ENCODE measurements around the gene HLA-DQB2.
"Not testable (repeated sequence)": the region's sequence is repeated elsewhere in the genome, so short reads cannot be mapped to it uniquely, and the experiment has no call there.

HLA-DQB2 gene

GRCh38 chr6:32763421-32763820 lies at the start of gene HLA-DQB2:
TSS of gene HLA-DQB2 (minus strand) at chr6:32763532. CDS start at chr6:32763470, 62 bp downstream.
- FAIRE-seq, result no peak

- no peak for FAIRE-seq
These were observed 45.8 kb upstream of the HLA-DQB2 start for GRCh38 chr6:32809171-32809570.

GRCh38 chr6:32807020-32807580 lies 43.8 kb upstream of the HLA-DQB2 start:
- no peak for FAIRE-seq

- not testable (repeated sequence) for FAIRE-seq
These were observed 42.1 kb upstream of the HLA-DQB2 start for GRCh38 chr6:32805404-32805803.

DNA sequence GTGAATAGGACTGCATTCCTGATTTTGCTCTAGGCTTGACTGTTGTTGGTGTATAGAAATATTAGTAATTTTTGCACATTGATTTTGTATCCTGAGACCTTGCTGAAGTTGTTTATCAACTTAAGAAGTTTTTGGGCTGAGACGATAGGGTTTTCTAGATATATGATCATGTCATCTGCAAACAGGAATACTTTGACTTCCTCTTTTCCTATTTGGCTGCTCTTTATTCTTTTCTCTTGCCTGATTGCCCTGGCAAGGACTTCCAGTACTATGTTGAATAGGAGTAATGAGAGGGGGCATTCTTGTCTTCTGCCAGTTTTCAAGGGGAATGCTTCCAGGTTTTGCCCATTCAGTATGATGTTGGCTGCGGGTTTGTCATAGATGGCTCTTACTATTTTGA lies 40.1 kb upstream of the HLA-DQB2 start:
- FAIRE-seq, result no peak

GRCh38 chr6:32799740-32800139 lies 36.4 kb upstream of the HLA-DQB2 start:
- FAIRE-seq, result no peak

GRCh38 chr6:32799168-32799567 lies 35.8 kb upstream of the HLA-DQB2 start:
- FAIRE-seq, result no peak

DNA sequence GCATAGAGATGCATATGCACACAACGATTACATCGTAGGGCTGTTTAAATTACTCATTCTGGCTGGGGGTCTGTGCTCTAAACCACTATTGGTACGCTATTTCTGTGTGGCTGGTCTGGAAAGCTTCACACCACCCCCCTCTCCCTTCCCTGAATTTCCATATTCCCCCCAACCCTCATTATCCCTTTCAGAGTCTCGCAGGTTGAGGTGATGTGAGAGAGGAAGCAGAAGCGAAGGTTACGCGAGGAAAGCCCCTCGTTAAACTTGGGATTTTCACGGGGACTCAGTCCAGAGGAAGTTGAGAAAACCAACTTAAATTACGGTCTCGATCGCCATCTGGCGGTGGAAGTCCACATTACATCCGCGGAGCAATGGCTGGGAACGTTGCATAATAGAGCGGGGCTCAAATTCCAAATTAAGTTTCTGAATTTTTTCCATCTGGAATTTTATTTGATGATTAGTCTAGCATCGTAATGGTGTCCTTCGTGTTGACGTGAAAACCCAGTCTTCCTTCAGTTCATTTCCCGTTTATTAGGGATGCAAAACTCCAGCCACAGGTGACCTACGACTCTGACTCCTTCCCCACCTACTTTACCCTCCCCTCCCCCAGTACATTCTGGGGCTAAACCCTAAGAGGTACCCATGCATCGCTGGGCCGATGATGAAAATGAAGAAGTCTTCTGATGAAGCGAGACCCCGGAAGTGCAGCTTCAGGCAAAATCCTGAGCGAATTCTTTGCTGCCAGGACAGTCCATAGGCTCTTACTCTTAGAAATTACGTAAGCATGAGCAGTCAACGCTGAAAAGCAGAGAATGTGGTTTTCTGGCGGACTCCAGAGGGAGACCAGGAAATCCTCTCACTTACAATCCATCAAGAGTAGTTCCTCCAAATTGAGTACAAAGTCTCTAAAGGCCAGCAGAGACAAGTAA lies 33.8 kb upstream of the HLA-DQB2 start:
- FAIRE-seq, result peak; percentile 92

DNA sequence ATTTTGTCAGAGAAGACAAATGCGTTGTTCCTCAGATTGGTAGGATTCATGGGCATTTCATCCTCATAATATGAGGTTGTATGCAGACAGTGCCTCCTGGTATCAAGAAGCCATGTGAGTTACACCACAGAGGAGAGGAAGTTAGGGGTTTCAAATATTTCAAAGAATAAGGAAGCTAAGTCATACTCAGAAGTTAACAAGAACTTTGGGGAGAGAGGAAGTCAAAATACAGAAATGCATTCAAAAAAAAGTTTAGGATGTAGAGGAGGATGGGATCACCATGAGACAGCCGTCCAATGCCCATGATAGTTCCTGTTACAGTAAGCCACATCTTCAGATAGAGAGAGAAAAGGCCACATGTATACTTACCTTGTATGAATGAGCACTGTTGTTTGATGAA lies 31.2 kb upstream of the HLA-DQB2 start:
- no peak for FAIRE-seq

DNA sequence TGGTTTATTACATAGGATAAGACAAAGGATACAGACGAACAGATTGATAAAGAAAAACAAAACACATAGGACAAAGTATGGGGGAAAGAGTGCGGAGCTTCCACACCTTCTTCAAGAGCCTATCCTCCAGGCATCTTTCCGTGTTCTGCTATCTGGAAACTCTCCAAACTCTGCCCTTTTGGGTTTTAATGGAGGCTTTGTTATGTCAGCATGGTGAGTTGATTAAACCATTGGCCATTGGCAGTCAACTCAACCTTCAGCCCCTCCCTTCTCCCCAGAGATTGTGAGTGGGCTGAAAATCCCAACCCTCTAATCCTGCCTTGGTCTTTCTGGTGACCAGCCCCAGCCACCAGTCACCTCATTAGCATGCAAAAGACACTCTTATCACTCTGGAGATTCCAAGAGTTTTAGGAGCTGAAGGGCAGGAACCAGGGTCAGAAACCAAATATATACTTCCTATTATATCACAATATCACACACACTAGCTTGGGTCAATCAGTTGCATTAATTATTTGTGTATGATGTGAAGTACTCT lies 29.6 kb upstream of the HLA-DQB2 start:
- no peak for FAIRE-seq

DNA sequence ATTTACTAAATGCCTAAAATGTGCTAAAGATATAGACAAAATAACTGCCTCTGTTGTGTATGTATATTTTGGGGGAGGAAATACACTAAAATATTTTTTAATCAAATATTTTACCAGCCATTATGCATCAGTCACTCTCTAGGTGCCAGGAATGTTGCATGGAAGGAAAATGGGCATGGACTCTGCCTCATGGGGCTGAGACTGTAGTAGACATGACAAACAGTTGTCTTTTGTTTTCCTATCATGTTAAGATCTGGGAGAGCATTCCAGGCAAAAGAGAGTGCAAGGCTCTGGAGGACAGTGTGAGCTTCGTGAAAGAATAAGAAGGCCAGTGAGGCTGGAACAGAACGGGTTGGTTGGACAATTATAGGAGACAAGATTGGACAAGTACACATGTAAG lies 27.0 kb upstream of the HLA-DQB2 start:
- no peak for FAIRE-seq

- no peak for FAIRE-seq
These were observed 22.6 kb upstream of the HLA-DQB2 start for GRCh38 chr6:32785781-32786533.

- not testable (repeated sequence) for FAIRE-seq
These were observed 19.6 kb upstream of the HLA-DQB2 start for GRCh38 chr6:32782923-32783322.

DNA sequence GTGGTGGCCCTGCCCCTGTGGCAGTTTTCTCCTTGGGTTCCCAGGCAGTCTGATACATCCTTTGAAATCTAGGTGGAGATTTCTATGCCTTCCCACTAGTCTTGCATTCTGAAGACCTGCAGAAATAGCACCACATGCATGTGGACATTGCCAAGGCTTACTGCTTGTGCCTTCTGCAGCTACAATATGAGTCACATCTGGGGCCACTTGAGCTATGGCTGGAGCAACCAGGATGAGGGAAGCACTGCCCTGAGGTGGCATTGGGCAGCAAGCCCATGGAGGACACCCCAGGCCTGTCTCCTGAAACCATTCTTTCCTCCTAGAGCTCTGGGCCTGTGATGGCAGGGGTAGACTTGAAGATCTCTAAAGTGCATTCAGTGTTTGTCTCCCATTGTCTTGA lies 15.7 kb upstream of the HLA-DQB2 start:
- no peak for FAIRE-seq

DNA sequence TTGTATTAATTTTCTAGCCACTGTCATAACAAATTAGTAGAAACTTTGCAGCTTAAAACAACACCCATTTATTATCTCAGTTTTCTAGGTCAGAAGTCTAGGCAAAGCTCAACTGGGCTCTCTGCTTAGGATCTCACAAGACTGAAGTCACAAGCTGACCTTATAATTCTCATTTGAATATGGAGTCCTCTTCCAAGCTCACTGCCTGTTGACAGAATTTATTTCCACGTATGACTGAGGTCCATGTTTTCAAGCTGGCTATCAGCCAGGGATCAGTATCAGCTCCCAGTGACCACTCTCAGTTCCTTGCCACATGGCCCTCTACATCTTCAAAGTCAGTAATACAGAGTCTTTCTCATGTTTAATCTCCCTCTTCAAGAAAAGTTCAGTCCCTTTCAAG lies 11.7 kb upstream of the HLA-DQB2 start:
- no peak for FAIRE-seq

DNA sequence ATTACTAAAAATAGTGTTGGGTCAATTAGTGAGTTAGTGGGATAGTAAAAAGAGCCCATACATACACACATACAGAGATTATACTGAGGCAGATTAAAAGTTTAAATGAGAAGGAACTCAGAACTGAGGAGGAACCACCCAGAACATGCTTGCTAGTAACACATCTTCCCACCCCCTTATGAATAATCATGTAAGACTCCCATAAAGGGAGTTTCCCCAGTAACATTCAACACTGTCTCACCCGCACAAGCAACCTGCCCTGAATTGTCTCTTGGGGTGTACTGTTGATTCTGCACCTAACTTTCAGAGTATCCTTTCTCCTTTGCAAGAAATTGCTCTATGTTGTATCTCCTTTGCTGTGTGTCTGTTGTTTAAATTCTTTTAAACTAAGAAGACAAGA lies 11.1 kb upstream of the HLA-DQB2 start:
- no peak for FAIRE-seq

DNA sequence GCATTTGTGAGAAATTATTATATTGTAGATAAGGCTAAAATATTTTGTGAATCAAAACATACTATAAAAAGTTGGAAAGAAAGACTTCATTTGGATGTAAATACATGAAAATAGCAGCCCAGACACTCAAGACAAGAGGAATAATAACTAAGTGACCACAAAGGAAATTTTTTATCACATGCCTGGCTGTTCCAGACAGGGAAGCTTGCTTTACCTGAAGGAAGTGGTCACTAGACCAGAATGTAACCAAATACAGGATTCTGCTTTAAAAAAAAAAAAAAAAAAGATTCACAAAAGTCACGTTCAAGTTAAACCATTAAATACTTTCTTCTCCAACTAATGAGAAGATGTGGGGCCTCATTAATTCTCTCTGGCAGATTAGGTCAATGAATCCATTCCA lies 9.3 kb upstream of the HLA-DQB2 start:
- no peak for FAIRE-seq

GRCh38 chr6:32764048-32764447 lies 716 bp upstream of the HLA-DQB2 start:
- no peak for FAIRE-seq

GRCh38 chr6:32761548-32761947 lies 1.8 kb downstream of the HLA-DQB2 start:
- FAIRE-seq, result no peak

- no peak for FAIRE-seq
These were observed 2.3 kb downstream of the HLA-DQB2 start for GRCh38 chr6:32761072-32761471.

DNA sequence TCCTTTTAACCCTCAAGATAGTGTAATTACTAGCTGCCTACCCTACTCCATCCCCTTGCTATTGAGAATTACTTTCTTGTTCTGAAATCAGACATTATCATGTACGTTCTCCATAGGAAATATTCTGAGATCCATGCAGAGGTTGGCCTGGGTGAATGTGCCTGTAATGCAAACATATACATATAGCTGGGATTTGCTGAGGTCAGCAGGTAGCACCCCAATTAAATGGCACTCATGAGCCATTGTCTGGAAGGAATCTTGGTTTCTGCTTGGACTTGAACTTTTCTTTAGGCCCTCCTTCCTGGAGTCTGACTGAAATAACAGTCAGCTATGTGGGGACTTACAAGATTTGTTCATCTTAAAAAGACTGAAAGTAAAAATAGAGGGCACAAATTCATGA lies 3.7 kb downstream of the HLA-DQB2 start:
- no peak for FAIRE-seq

DNA sequence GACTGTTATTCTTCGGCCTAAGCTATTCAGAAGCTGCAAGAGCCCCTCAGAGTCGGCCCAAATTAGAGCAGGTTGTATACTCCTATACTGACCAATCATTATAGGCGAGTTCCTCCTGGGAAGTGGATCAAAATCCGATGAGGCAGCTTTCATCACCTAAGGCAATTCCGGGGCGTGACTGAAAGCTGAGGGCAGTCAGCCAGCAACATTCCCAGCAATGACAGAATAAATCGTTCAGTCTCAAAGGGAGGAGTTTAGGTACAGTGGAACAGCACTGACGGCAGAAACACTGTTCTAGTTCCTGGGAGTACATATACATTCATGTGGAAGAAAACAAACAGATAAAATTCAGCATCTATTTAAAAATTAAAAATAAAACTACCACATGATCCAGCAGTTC lies 10.8 kb downstream of the HLA-DQB2 start:
- FAIRE-seq, result no peak

DNA sequence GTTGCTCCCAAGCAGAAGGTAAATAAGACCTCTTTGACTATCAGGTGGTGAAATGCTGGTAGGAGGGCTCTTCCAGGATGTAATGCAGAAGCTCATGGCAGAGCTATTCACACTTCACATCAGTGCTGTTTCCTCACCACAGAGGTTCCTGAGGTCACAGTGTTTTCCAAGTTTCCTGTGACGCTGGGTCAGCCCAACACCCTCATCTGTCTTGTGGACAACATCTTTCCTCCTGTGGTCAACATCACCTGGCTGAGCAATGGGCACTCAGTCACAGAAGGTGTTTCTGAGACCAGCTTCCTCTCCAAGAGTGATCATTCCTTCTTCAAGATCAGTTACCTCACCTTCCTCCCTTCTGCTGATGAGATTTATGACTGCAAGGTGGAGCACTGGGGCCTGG lies 17.7 kb downstream of the HLA-DQB2 start:
- not testable (repeated sequence) for FAIRE-seq
